Ovary (tissue), 3 donors: ENCODE measurements around the gene POLD3.
A peak's percentile ranks its signal among the peaks of the same experiment; 100 is the strongest.

Source experiments
- EP300 ChIP-seq: sonication (generic); formaldehyde crosslinking; IDR thresholded peaks from one replicate; pipeline ENCODE4 v1.6.1; 2017; ENCODE audit warnings: antibody characterized with exemption
- POLR2A ChIP-seq: fragments of 450-650 bp; IDR thresholded peaks from one replicate; pipeline ENCODE4 v1.6.1; 2017; ENCODE audit warnings: antibody characterized with exemption, mild to moderate bottlenecking, moderate library complexity
- TF ChIP-seq, protein P1 (sequence below), 3 donors: fragments of 450-650 bp in 2 of 3; fragments of 200-600 bp in 1 of 3; IDR thresholded peaks; one replicate each; pipeline versions ENCODE4 v1.5.1 to v1.8.0; 2016 to 2022; ENCODE audit warnings: antibody characterized with exemption in 3 of 3, mild to moderate bottlenecking in 1 of 3
- donor health status: DM: no; HTN: no; CAD: no.

DNA sequence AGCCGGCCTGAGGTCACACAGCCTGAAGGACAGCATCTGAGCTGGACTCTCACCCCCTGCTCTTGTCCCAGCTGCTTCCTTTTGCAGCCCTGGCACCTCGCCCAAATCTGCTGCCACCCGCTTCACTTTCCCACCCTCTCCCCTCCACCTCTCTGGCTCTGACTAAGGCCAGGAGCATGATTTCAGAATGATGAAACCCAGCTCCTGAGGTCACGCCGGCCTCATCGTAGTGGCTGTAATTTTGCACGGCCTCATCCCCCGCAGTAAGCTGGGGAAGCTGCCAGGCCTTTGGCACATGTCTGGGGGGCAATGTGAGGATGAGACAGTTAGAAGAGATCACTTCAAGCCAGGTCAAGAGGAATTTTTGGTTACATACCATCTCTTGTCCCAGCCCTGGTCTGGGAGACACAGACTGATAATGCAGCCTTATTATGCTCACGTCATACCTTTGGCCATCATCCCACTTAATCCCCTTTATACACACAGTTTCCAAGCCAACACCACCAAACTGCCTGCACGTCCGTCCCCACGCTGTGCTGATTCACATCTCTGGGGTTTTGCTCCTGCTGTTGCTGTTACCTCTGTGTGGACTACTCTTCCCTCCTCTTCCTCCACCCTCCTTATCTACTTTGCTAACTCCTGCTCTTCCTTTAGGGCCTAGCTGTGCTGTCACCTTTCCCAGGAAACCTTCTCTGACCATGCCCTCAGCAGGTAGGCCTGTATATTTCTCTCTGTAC, 80.7 kb downstream of the POLD3 start:
- TF ChIP-seq, protein P1, sequence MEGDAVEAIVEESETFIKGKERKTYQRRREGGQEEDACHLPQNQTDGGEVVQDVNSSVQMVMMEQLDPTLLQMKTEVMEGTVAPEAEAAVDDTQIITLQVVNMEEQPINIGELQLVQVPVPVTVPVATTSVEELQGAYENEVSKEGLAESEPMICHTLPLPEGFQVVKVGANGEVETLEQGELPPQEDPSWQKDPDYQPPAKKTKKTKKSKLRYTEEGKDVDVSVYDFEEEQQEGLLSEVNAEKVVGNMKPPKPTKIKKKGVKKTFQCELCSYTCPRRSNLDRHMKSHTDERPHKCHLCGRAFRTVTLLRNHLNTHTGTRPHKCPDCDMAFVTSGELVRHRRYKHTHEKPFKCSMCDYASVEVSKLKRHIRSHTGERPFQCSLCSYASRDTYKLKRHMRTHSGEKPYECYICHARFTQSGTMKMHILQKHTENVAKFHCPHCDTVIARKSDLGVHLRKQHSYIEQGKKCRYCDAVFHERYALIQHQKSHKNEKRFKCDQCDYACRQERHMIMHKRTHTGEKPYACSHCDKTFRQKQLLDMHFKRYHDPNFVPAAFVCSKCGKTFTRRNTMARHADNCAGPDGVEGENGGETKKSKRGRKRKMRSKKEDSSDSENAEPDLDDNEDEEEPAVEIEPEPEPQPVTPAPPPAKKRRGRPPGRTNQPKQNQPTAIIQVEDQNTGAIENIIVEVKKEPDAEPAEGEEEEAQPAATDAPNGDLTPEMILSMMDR (IDR thresholded peaks at IDR 0.05): no peak
- TF ChIP-seq POLR2A: no peak
- peak; percentile 64 for TF ChIP-seq EP300
